SK-N-MC (cell line): ENCODE results near the gene VSTM5.

Experiments used
- DNase-seq: peaks from one replicate; pipeline ENCODE4 v3.0.0-alpha.2; 2011; ENCODE audit warnings: low read depth, low spot score
- H3K27ac ChIP-seq: fragments of 200-600 bp; sonication (generic); 2 replicates; pipeline ENCODE4 v1.5.1; 2016; ENCODE audit warnings: mixed run types
- H3K36me3 ChIP-seq: fragments of 200-600 bp; sonication (generic); 2 replicates; pipeline ENCODE4 v1.6.1; 2017; ENCODE audit warnings: antibody characterized with exemption, low read length, mixed read lengths; ENCODE audit not compliant: insufficient read depth
- H3K4me3 ChIP-seq: fragments of 200-600 bp; sonication (generic); 2 replicates; pipeline ENCODE4 v1.5.1; 2016
- H3K9ac ChIP-seq: fragments of 200-600 bp; sonication (generic); 2 replicates; pipeline ENCODE4 v1.8.0; 2017; ENCODE audit warnings: mixed run types, mixed read lengths; ENCODE audit not compliant: insufficient read length
- H3K9me3 ChIP-seq: fragments of 200-600 bp; sonication (generic); 2 replicates; pipeline ENCODE4 v1.6.1; 2017; ENCODE audit warnings: low read depth, mild to moderate bottlenecking, antibody characterized with exemption, low read length, moderate library complexity, mixed read lengths
- EZH2 ChIP-seq: fragments of 200-600 bp; sonication (generic); IDR thresholded peaks from one replicate; pipeline ENCODE4 v1.6.1; 2017; ENCODE audit warnings: antibody characterized with exemption
- FOXP2 ChIP-seq: optimal IDR thresholded peaks from 2 replicates; pipeline ENCODE3; 2011; ENCODE audit warnings: mild to moderate bottlenecking, moderate library complexity; ENCODE audit not compliant: insufficient read depth; ENCODE audit errors: extremely low read length, control extremely low read depth
- POLR2AphosphoS5 ChIP-seq: IDR thresholded peaks from 2 replicates; pipeline ENCODE4 v1.6.1; 2012; ENCODE audit warnings: mild to moderate bottlenecking, low read depth, low read length, borderline replicate concordance

VSTM5 gene

DNA sequence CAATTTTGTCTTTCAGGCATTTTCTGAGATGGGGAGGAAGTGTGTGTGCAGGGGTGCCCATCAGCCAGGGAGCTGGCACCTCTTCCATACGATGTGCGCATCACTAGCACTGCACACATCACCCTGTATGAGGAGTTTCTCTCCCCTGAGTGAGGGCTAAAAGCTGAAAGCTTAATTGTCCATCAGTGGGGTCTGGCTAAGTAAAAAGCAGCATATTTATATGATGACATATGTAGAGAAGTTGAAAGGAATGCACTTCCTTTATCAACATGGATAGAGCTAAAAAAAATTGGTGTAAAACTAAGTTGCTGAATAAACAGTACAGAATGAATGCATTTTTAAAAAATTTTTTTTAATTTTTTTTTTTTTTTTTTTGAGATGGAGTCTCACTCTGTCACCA lies 4.0 kb downstream of the VSTM5 start:
- no peaks in the 10 kb centered on the region for H3K36me3 ChIP-seq
- DNase-seq = no peak
- H3K4me3 ChIP-seq = no peak overlapping the region
- H3K9ac ChIP-seq = no peak overlapping the region
- no peak for TF ChIP-seq POLR2AphosphoS5
- no peak for TF ChIP-seq FOXP2
- no peak for TF ChIP-seq EZH2
- H3K27ac ChIP-seq = no peak overlapping the region
- H3K9me3 ChIP-seq = no peaks in the 10 kb centered on the region

DNA sequence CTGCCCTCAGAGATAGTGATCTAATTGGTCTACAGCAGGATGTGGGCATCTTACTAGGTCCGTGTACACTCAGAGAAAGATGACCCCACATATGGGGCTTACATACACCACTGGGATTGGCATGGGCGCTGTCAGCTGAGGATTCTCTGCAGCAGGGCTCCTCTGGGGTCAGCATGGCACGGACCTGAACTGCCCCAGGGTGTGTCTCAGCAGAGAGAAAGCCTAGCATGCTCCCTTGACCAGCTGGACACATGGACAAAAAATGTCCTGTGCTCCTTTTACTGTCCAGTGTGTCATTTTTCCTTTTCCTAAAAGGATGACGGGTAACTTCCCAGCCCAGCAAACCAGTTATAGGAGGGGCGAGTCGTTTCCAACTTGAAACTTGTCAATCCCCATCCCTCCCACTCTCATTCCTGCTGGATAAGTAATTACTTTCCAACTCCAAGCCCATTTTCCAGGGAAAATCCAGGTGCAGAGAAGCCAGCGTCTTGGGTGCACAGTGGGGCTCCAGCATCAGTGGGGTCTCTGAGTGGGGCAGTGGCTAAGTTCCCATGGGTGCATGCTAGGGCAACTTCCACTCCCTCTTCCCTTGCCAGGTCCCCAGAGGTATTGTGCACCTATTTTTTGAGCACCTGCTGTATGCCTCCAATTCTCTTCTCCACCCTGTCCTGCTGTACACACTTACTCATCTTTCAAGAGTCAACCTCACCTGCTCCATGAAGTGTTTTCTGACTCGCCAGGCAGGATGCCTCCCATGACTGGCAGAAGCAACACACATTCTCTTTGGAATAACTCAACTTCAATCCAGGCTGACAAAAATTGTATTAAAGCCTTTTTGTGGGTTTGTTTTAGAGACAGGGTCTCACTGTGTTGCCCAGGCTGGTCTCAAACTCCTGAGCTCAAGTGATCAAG lies 5.0 kb downstream of the VSTM5 start:
- no peak for DNase-seq

DNA sequence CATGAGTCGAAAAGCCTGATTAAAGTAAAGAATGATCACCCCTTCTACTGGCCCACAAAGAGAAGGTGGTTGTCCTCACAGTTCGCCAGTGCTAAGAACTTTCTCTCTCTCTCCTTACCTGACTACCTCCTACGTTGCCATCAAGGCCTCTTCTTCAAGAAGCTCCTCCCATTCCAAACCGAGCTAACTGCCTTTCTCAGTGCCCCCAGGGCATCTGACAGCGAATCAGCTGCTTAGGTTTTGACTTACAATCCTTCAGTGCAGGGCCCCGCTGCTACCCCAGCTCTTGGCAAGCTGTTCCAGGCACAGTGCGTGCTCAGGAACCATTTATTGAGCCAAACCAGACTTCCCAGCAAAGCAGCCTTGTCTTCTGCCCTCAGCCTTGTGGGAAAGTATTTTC lies 5.8 kb downstream of the VSTM5 start:
- Histone ChIP-seq H3K36me3 (no peaks in the 10 kb centered on the region), H3K9me3 (no peaks in the 10 kb centered on the region), H3K4me3 (no peak overlapping the region), H3K27ac (no peak overlapping the region), H3K9ac (no peak overlapping the region)
- TF ChIP-seq FOXP2 (no peak), EZH2 (no peak), POLR2AphosphoS5 (no peak)
- peak; percentile 30 for DNase-seq

More for the DNA sequence above, 5.0 kb downstream of the VSTM5 start:
- H3K9ac ChIP-seq = no peak overlapping the region
- no peaks in the 10 kb centered on the region for H3K36me3 ChIP-seq
- no peak for TF ChIP-seq EZH2
- no peak for TF ChIP-seq POLR2AphosphoS5
- TF ChIP-seq FOXP2 = no peak
- H3K27ac ChIP-seq = no peak overlapping the region
- H3K9me3 ChIP-seq = no peaks in the 10 kb centered on the region
- no peak overlapping the region for H3K4me3 ChIP-seq

DNA sequence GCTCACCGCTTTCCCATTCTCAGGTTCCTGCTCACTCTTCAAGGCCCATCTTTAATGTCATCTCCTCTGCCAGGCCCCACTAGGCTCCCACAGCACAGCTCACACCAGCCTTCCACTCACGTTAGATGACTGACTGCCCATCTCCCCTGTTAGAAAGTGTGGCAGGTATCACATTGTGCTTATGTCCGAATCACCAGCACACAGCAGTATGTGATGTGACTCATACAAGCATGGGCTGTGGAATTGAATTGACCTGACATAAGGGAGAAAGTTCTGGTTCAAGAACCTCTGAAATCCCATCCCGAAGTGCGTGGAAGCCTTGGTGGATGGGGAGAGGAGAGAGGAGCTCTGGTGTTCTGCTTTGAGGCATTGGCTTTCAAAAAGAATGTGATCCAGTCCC lies 6.5 kb downstream of the VSTM5 start:
- H3K9me3 ChIP-seq = no peaks in the 10 kb centered on the region
- no peak for DNase-seq
- no peak overlapping the region for H3K27ac ChIP-seq
- no peak overlapping the region for H3K9ac ChIP-seq
- no peaks in the 10 kb centered on the region for H3K36me3 ChIP-seq
- H3K4me3 ChIP-seq = no peak overlapping the region
- no peak for TF ChIP-seq EZH2
- TF ChIP-seq FOXP2 = no peak
- TF ChIP-seq POLR2AphosphoS5 = no peak

DNA sequence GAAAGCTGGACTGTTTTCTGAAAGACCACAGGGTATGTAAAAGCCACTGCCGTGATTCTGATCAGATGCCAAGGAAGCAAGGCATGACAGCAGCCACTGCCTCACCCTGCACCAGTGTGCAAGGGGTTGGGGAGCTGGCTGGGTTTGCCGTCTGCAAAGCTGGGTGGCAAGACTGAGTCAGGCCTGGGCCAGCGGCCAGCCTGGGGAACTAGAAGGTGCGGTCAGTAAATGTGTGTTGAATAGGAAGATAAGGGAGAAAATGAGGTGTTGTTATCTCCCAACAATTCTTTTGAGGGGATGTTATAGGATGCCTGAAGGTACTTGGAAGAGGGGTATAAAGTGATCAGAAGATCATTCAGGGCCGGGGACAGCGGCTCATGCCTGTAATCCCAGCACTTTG lies 8.0 kb downstream of the VSTM5 start:
- no peak for DNase-seq
- Histone ChIP-seq H3K27ac (no peak overlapping the region), H3K36me3 (no peaks in the 10 kb centered on the region), H3K4me3 (no peak overlapping the region), H3K9me3 (no peaks in the 10 kb centered on the region), H3K9ac (no peak overlapping the region)
- TF ChIP-seq FOXP2 = no peak
- no peak for TF ChIP-seq POLR2AphosphoS5
- no peak for TF ChIP-seq EZH2

DNA sequence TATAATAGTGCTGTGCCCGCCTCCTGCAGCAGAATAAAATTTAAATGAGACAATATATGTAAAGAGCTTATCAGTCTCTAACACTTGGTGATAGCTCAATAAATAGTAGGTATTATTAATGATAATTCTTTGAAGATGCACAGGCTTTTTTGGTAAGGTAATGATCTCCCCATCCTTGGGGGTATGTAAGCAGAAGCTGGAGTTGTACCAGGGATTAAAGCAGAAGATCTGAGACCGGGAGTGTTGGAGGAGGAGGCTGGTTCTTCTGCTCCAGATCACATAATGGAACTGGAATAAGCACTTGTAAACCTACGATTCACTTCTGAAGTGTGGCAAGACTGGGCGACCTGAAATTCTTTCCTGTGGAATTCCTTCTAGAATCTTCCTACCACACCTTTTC lies 8.4 kb downstream of the VSTM5 start:
- DNase-seq = no peak
- no peaks in the 10 kb centered on the region for H3K36me3 ChIP-seq
- H3K9ac ChIP-seq = no peak overlapping the region
- no peak for TF ChIP-seq EZH2
- no peak for TF ChIP-seq FOXP2
- no peak for TF ChIP-seq POLR2AphosphoS5
- no peak overlapping the region for H3K27ac ChIP-seq
- no peaks in the 10 kb centered on the region for H3K9me3 ChIP-seq
- H3K4me3 ChIP-seq = no peak overlapping the region

DNA sequence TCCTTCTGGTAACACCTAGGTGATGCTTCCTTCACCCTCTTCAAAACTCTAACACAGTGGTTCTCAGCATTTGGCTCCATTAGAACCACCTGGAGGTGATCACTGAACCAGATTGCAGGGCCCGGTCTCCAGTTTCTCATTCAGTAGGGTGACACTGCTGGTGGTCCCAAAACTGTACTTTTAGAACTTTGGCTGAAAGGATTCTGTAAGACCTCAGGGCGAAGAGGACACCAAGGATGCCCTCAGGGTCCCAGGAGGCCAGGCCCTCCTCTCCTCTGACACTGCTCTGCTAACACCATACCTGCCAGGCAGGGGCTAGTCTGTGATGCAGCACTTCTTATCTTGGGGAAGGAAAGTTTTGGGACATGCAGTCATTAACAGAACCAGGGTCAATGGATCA lies 9.0 kb downstream of the VSTM5 start:
- Histone ChIP-seq H3K9ac (no peak overlapping the region), H3K36me3 (no peaks in the 10 kb centered on the region)
- TF ChIP-seq POLR2AphosphoS5 (no peak), FOXP2 (no peak), EZH2 (no peak)

DNA sequence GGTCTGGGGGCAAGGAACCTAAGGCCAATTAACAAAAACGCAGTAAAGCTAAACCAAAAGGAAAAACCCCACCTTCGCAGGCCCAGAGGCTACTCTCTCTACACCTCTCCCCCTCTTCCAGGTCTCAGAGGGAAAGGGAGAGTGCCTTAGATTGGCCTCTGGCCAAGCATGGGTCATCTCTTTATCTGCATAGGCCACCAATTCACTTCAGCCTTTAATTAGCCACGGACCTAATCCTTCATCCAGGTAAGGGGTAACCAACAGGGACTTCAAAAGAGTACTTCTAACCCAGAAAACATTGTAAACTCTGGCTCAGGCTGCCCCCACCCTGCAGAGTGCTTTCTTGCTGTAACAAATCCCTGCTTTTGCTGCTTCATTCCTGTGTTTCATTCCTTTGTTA lies 9.4 kb downstream of the VSTM5 start:
- no peak overlapping the region for H3K9ac ChIP-seq
- H3K36me3 ChIP-seq = no peaks in the 10 kb centered on the region
- H3K27ac ChIP-seq = no peak overlapping the region
- no peaks in the 10 kb centered on the region for H3K9me3 ChIP-seq
- TF ChIP-seq EZH2 = no peak
- no peak for TF ChIP-seq POLR2AphosphoS5
- TF ChIP-seq FOXP2 = no peak
- H3K4me3 ChIP-seq = no peak overlapping the region
- DNase-seq = no peak

More for the DNA sequence above, 9.0 kb downstream of the VSTM5 start:
- no peak overlapping the region for H3K27ac ChIP-seq
- H3K4me3 ChIP-seq = no peak overlapping the region
- DNase-seq = no peak
- H3K9me3 ChIP-seq = no peaks in the 10 kb centered on the region
